Activated T-cell treated with anti-CD3 and anti-CD28 coated beads, Interleukin-2, amount 50 U/mL, for 4 hours (primary cell): Measurements from ENCODE around the gene TSPAN5. TPM values are rescaled to one million over a fixed set of nuclear protein-coding genes. Genes with fewer than 3 reads are reported as not detected.
"Not testable (repeated sequence)": the region's sequence is repeated elsewhere in the genome, so short reads cannot be mapped to it uniquely, and the experiment has no call there.

Experiments
- ATAC-seq, 2 donors: fragments of 200-7000 bp; cut with Tn5 transposase; one replicate each; pipeline ENCODE4 v1.10.0; 2021
- DNase-seq: peaks from one replicate; pipeline ENCODE4 v3.0.0-alpha.2; 2020
- H3K27me3 Mint-ChIP-seq: one replicate; pipeline ENCODE4 v1.8.0; 2021; ENCODE audit warnings: low read depth, mixed read lengths
- H3K36me3 Mint-ChIP-seq: one replicate; pipeline ENCODE4 v1.8.0; 2022; ENCODE audit warnings: mixed read lengths; ENCODE audit not compliant: insufficient read depth
- H3K4me1 Mint-ChIP-seq: one replicate; pipeline ENCODE4 v1.8.0; 2021; ENCODE audit warnings: low read depth, mixed read lengths
- H3K4me3 Mint-ChIP-seq: one replicate; pipeline ENCODE4 v1.8.0; 2021; ENCODE audit warnings: mild to moderate bottlenecking, moderate library complexity, mixed read lengths
- H3K9me3 Mint-ChIP-seq: one replicate; pipeline ENCODE4 v1.8.0; 2021; ENCODE audit warnings: mixed read lengths
- total RNA-seq, 3 donors: library from RNA; stranded (reverse); gene quantifications; one replicate each; pipeline ENCODE4 v1.2.1, GENCODE V29; 2021

The TSPAN5 gene
- total RNA-seq, 3 donors from 2014 or later: 22.8 to 26.8 (median 23.8) TPM

GRCh38 chr4:98482503-98482846, 175.9 kb downstream of the TSPAN5 start:
- Mint-ChIP-seq H3K27me3 (no peaks in the 10 kb centered on the region), H3K36me3 (peaks cover 30% of the 10 kb centered on the region), H3K9me3 (no peaks in the 10 kb centered on the region), H3K4me3 (peak overlapping the region; percentile 54), H3K4me1 (peaks cover 57% of the 10 kb centered on the region)
- DNase-seq (no peak), ATAC-seq (no peak)

GRCh38 chr4:98481167-98481566, 177.2 kb downstream of the TSPAN5 start:
- DNase-seq (no peak), ATAC-seq (no peak)
- no peaks in the 10 kb centered on the region for H3K9me3 Mint-ChIP-seq
- H3K4me1 Mint-ChIP-seq: peaks cover 50% of the 10 kb centered on the region
- H3K36me3 Mint-ChIP-seq: peaks cover 34% of the 10 kb centered on the region
- H3K27me3 Mint-ChIP-seq: no peaks in the 10 kb centered on the region
- H3K4me3 Mint-ChIP-seq: no peak overlapping the region

DNA sequence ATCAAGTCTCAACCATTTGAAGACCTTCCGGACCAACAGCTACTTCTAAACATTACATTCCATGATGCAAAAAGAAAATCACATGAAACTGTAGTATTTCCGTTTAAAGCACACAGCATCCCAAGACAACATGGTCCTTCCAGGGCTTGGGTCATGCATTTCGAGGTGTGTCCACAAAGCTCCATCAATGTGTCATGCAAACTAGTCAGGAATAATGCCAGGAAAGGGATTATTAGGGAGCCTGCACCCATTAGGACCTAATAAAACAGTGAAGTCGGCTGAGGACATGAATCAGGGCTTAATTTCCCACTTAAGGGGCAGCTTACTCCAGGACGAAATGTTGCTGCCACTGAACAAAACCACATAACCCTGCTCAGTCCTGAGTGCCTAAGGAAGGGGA, 177.9 kb downstream of the TSPAN5 start:
- Mint-ChIP-seq H3K36me3 (peaks cover 34% of the 10 kb centered on the region), H3K9me3 (no peaks in the 10 kb centered on the region), H3K27me3 (no peaks in the 10 kb centered on the region), H3K4me1 (peaks cover 44% of the 10 kb centered on the region), H3K4me3 (no peak overlapping the region)
- no peak for ATAC-seq
- no peak for DNase-seq

GRCh38 chr4:98479590-98479989, 178.8 kb downstream of the TSPAN5 start:
- not testable (repeated sequence) for H3K27me3 Mint-ChIP-seq, H3K4me3 Mint-ChIP-seq, ATAC-seq, H3K9me3 Mint-ChIP-seq, DNase-seq
- Mint-ChIP-seq H3K4me1 (peaks cover 41% of the 10 kb centered on the region), H3K36me3 (peaks cover 37% of the 10 kb centered on the region)

DNA sequence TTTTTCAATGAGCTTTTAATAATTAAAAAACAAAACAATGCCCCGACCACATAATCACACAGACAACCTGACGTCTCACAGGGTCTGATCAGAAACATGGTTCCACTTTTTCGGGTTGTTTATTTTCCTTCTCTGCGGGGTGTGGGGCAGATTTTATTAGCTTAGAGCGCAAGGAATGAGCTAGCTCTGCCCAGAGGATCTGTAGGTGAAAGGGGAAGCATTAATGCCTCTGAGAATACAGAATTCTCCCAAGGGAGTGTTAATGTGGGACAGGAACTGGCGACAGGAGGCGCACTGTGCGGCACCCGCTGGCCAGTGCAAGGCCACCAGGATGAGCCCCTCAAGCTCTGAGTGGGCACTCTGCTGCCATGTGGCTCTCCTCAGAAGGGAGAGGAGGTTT, 181.5 kb downstream of the TSPAN5 start:
- Mint-ChIP-seq H3K9me3 (no peaks in the 10 kb centered on the region), H3K36me3 (peaks cover 40% of the 10 kb centered on the region), H3K4me1 (peaks cover 26% of the 10 kb centered on the region), H3K27me3 (no peaks in the 10 kb centered on the region), H3K4me3 (no peak overlapping the region)
- ATAC-seq (no peak), DNase-seq (no peak)

GRCh38 chr4:98474408-98474844, 184.0 kb downstream of the TSPAN5 start:
- H3K9me3 Mint-ChIP-seq: no peaks in the 10 kb centered on the region
- DNase-seq: no peak

DNA sequence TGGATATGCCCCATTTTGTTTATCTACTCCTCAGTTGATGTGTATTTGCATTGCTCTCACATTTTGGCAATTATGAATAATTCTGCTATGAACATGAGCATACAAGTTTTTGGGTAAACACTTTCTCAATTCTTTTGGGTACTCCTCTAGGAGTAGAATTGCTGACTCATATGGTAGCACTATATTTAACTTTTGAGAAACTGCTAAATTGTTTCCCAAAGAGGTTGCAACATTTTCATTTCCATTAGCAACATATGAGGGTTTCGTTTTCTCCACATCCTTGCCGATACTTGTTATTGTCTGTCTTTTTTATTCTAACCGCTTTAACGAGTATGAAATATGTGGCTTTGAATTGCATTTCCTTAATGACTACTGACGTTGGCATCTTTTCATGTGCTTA, 185.4 kb downstream of the TSPAN5 start:
- H3K36me3 Mint-ChIP-seq: peaks cover 41% of the 10 kb centered on the region
- ATAC-seq (no peak), DNase-seq (no peak)

More at GRCh38 chr4:98474408-98474844, 184.0 kb downstream of the TSPAN5 start:
- H3K27me3 Mint-ChIP-seq: no peaks in the 10 kb centered on the region
- peak; percentile 53 to 58 for ATAC-seq
- no peak overlapping the region for H3K4me3 Mint-ChIP-seq
- peaks cover 48% of the 10 kb centered on the region for H3K36me3 Mint-ChIP-seq
- H3K4me1 Mint-ChIP-seq: peaks cover 30% of the 10 kb centered on the region

GRCh38 chr4:98470831-98471230, 187.6 kb downstream of the TSPAN5 start:
- Mint-ChIP-seq H3K4me3 (no peak overlapping the region), H3K4me1 (peaks cover 36% of the 10 kb centered on the region), H3K9me3 (no peaks in the 10 kb centered on the region), H3K27me3 (no peaks in the 10 kb centered on the region), H3K36me3 (peaks cover 33% of the 10 kb centered on the region)
- DNase-seq: no peak
- no peak for ATAC-seq

More for the DNA sequence above, 185.4 kb downstream of the TSPAN5 start:
- no peaks in the 10 kb centered on the region for H3K9me3 Mint-ChIP-seq
- H3K4me3 Mint-ChIP-seq: no peak overlapping the region
- H3K4me1 Mint-ChIP-seq: peaks cover 30% of the 10 kb centered on the region
- no peaks in the 10 kb centered on the region for H3K27me3 Mint-ChIP-seq

DNA sequence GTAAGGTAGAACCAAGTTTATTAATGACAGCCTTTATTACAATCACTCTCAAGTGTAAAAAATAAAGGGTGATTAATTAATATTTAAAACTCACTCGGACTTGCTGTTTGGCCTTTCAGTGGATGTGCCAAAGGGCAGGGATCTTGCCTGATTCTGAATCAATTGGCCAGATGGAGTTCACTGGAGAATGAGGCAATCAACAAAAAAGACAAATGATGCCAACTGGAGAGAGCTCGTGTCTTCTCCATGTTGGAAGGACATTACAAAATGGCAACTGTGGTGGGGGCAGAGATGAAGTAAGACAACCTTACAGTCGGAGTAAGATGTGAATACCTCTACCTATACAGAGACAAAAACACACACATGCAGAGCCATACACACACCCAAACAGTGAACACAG, 188.0 kb downstream of the TSPAN5 start:
- Mint-ChIP-seq H3K27me3 (no peaks in the 10 kb centered on the region), H3K4me3 (no peak overlapping the region), H3K36me3 (peaks cover 31% of the 10 kb centered on the region), H3K4me1 (peaks cover 36% of the 10 kb centered on the region), H3K9me3 (no peaks in the 10 kb centered on the region)
- DNase-seq (no peak), ATAC-seq (no peak)

GRCh38 chr4:98469771-98470170, 188.6 kb downstream of the TSPAN5 start:
- Mint-ChIP-seq H3K27me3 (no peaks in the 10 kb centered on the region), H3K4me3 (no peak overlapping the region), H3K4me1 (peaks cover 35% of the 10 kb centered on the region), H3K9me3 (no peaks in the 10 kb centered on the region), H3K36me3 (peaks cover 25% of the 10 kb centered on the region)
- ATAC-seq: no peak
- DNase-seq: no peak

DNA sequence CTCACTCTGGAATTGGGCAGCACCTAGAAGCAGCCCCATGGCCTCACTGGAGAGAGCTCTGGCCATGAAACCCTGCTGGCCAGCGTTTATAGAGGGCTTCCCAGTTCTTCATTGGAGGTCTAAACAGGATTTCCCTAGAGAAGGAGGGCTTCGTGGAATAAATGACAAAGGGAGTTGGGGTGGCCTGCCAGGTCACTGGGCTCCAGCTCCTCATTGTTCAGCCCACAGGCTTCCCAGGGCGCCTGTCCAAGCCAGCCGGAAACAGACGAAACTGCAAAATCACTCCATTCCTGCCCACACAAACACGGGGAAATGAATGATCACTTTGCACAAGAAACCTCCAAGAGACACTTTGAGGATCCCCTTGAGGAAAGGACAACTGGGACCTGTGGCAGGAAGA, 189.7 kb downstream of the TSPAN5 start:
- H3K4me1 Mint-ChIP-seq: peaks cover 29% of the 10 kb centered on the region
- no peaks in the 10 kb centered on the region for H3K27me3 Mint-ChIP-seq
- DNase-seq (no peak), ATAC-seq (no peak)
- H3K4me3 Mint-ChIP-seq: no peak overlapping the region
- H3K36me3 Mint-ChIP-seq: peaks cover 23% of the 10 kb centered on the region
- no peaks in the 10 kb centered on the region for H3K9me3 Mint-ChIP-seq

DNA sequence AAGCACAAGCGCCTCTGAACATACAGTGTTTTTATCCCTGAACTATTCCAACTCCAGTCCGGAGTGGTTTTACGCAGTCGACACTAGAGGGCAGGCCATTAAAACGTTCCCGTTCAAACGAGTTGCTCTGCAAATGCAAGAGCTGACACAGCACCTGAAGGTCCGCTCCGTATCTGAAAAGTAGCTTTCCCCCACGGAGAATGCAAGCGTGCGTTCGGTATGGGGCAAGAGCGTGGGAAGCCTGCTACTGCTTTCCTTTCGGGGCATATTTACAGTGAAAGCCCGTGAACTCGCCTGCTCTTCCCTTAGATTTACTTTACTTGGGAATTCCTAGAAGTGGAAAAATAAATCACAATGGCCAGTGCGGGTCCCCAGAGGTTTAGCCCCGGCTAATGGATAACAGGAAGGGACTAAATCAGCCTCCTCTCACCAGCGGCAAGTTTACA, 190.8 kb downstream of the TSPAN5 start:
- peaks cover 25% of the 10 kb centered on the region for H3K4me1 Mint-ChIP-seq
- ATAC-seq: peak; percentile 89 to 95

GRCh38 chr4:98466868-98467599, 191.4 kb downstream of the TSPAN5 start:
- no peaks in the 10 kb centered on the region for H3K27me3 Mint-ChIP-seq
- DNase-seq (no peak), ATAC-seq (peak in 1 of 2 donors; percentile 7)
- peak overlapping the region; percentile 69 for H3K4me3 Mint-ChIP-seq
- H3K9me3 Mint-ChIP-seq: peaks cover under 1% of the 10 kb centered on the region
- H3K4me1 Mint-ChIP-seq: peaks cover 22% of the 10 kb centered on the region
- H3K36me3 Mint-ChIP-seq: peaks cover 15% of the 10 kb centered on the region

More for the DNA sequence above, 190.8 kb downstream of the TSPAN5 start:
- H3K27me3 Mint-ChIP-seq: no peaks in the 10 kb centered on the region
- H3K4me3 Mint-ChIP-seq: peak overlapping the region; percentile 69
- peak; percentile 71 for DNase-seq
- H3K9me3 Mint-ChIP-seq: no peaks in the 10 kb centered on the region
- peaks cover 20% of the 10 kb centered on the region for H3K36me3 Mint-ChIP-seq

DNA sequence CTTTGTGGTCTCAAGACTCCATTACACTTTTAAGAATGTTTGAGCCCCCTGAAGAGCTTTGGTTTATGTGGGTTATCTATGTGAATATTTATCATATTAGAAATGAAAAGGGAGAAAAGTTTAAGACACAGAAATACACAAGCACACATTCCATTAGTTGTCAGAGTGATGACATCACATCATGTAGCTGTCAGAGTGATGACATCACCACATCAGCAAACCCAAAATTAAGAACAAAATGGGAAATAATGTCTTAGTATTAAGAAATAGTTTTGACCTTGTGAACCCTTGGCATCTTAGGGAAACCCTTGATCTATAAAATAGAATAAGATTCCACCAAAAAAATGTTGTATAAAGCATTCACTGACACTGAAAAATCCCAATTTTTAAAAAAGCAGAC, 195.9 kb downstream of the TSPAN5 start:
- Mint-ChIP-seq H3K4me3 (no peak overlapping the region), H3K9me3 (peaks cover 3% of the 10 kb centered on the region), H3K27me3 (no peaks in the 10 kb centered on the region), H3K4me1 (peaks cover 6% of the 10 kb centered on the region), H3K36me3 (no peaks in the 10 kb centered on the region)
- DNase-seq (no peak), ATAC-seq (no peak)

DNA sequence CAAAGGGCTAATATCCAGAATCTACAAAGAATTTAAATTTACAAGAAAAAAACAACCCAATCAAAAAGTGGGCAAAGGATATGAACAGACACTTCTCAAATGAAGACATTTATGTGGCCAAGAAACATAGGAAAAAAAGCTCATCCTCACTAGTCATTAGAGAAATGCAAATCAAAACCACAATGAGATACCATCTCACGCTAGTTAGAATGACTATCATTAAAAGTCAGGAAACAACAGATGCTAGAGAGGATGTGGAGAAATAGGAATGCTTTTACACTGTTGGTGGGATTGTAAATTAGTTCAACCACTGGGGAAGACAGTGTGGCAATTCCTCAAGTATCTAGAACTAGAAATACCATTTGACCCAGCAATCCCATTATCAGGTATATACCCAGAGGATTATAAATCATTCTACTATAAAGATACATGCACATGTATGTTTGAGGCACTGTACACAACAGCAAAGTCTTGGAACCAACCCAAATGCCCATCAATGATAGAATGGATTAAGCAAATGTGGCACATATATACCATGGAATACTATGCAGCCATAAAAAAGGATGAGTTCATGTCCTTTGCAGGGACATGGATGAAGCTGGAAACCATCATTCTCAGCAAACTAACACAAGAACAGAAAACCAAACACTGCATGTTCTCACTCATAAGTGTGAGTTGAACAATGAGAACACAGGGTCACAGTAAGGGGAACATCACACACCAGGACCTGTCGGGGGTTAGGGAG, 197.1 kb downstream of the TSPAN5 start:
- H3K4me3 Mint-ChIP-seq, H3K36me3 Mint-ChIP-seq, H3K4me1 Mint-ChIP-seq, DNase-seq, H3K27me3 Mint-ChIP-seq, ATAC-seq, H3K9me3 Mint-ChIP-seq: not testable (repeated sequence)
